22Rv1 (cell line): ENCODE data around the gene RREB1.

Experiments used
- H3K27ac ChIP-seq: fragments of 450-650 bp; 2 replicates; pipeline ENCODE4 v1.5.1; 2017
- CTCF ChIP-seq: fragments of 450-650 bp; IDR thresholded peaks from 2 replicates; pipeline ENCODE4 v1.5.1; 2017; ENCODE audit warnings: mild to moderate bottlenecking
- ZFX ChIP-seq: fragments of 450-650 bp; IDR thresholded peaks from 2 replicates; pipeline ENCODE4 v1.6.1; 2017; ENCODE audit warnings: antibody characterized with exemption, borderline replicate concordance

The RREB1 gene

GRCh38 chr6:7228662-7229375 is 121.1 kb downstream of the RREB1 start:
- no peak overlapping the region for H3K27ac ChIP-seq
- TF ChIP-seq ZFX (no peak), CTCF (no peak)

- H3K27ac ChIP-seq = no peak overlapping the region
- no peak for TF ChIP-seq CTCF
- no peak for TF ChIP-seq ZFX
Observed at GRCh38 chr6:7229376-7230326, 121.9 kb downstream of the RREB1 start.

- no peak overlapping the region for H3K27ac ChIP-seq
- TF ChIP-seq ZFX = no peak
- TF ChIP-seq CTCF = no peak
Observed at GRCh38 chr6:7230327-7230691, 122.5 kb downstream of the RREB1 start.

- H3K27ac ChIP-seq = no peak overlapping the region
- no peak for TF ChIP-seq ZFX
- TF ChIP-seq CTCF = no peak
Observed at GRCh38 chr6:7230956-7231713, 123.4 kb downstream of the RREB1 start.

GRCh38 chr6:7232351-7232750 is 124.6 kb downstream of the RREB1 start:
- H3K27ac ChIP-seq = no peak overlapping the region
- no peak for TF ChIP-seq ZFX
- TF ChIP-seq CTCF = no peak

GRCh38 chr6:7234547-7234946 is 126.8 kb downstream of the RREB1 start:
- TF ChIP-seq CTCF (no peak), ZFX (no peak)
- H3K27ac ChIP-seq = peak overlapping the region; percentile 98
